SHP77 treated with DMSO at 0.1 percent for 48 hours (cell line): ENCODE results near the gene RRAD.

Experiments used
- DNase-seq: peaks from one replicate; lab custom pipeline; 2025; lab: John Stamatoyannopoulos, UW

The RRAD gene

GRCh38 chr16:66881014-66881417, 44.3 kb downstream of the RRAD start:
- no peak for DNase-seq

GRCh38 chr16:66880288-66881013, 44.9 kb downstream of the RRAD start, which contains the start of gene PDP2:
Gene PDP2, plus strand, starts transcription at chr16:66880515. Its CDS starts 3,770 bp downstream, at chr16:66884285.
- peak; percentile 91 for DNase-seq

- no peak for DNase-seq
Measured at GRCh38 chr16:66878067-66878466, 47.3 kb downstream of the RRAD start.

- no peak for DNase-seq
Measured at GRCh38 chr16:66874079-66874775, 51.1 kb downstream of the RRAD start.

- DNase-seq, result no peak
Measured at GRCh38 chr16:66873685-66874055, 51.7 kb downstream of the RRAD start.

GRCh38 chr16:66872943-66873684, 52.2 kb downstream of the RRAD start:
- DNase-seq, result peak; percentile 37

GRCh38 chr16:66872559-66872942, 52.8 kb downstream of the RRAD start:
- no peak for DNase-seq

GRCh38 chr16:66871840-66872239, 53.5 kb downstream of the RRAD start:
- DNase-seq, result no peak
